GM13976 (cell line): ENCODE measurements around the gene ADO.

ENCODE experiments used
- DNase-seq: peaks from one replicate; pipeline ENCODE4 v3.0.0; 2012; ENCODE audit warnings: low spot score
- in situ Hi-C: fragments of 300-500 bp; cut with MboI; formaldehyde crosslinking; loops from one replicate; pipeline ENCODE4 v1.12.0; 2022; ENCODE audit warnings: low sequenced_read_pairs, mixed read lengths, inconsistent platforms; ENCODE audit not compliant: unreplicated experiment
- TF ChIP-seq, protein P1 (sequence below): IDR thresholded peaks from 2 replicates; pipeline ENCODE4 v1.5.1; 2012; ENCODE audit warnings: borderline replicate concordance, mild to moderate bottlenecking; ENCODE audit not compliant: insufficient read depth; ENCODE audit errors: extremely low read depth, missing control alignments, control extremely low read depth

ADO gene

DNA sequence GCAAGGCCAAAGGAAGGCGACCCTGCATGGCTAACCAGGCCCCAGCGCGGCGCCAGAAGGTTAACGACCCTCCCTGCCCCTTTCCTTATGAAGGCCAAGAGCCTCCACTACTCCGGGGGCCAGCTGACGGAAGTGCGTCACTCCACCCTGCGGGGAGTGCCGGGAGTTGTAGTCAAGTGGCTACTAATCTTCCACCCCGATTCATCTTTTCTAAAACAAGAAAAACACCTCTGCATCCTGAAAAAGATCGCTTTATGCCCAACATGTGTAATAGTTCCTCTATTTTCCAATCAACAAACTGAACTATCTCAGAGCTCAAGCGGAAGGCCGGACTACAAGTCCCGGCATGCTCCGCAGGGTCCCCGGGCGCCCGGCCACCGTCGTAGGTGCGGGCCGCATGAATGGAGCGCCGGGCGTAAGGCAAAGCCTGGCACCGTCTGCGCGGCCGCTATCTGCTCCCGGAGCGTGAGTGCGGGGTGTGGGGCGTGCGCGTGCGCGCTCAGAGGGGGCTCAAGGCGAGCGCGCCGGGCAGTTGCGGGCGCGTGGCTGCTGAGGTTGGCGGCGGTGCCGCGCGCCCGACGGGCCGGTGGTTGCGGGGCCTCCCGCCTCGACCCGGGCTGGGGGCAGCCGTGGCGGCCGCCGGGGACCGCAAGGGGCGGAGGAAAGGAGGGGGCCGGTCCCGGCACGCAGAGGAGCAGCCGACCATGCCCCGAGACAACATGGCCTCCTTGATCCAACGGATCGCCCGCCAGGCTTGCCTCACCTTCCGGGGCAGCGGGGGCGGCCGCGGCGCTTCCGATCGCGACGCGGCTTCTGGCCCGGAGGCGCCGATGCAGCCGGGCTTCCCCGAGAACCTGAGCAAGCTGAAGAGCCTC is at the start of gene ADO:
TSS of gene ADO (plus strand) at position 365 of the 875 bp plus-strand sequence. CDS start at position 705, 340 bp downstream.
- peak; percentile 88 for DNase-seq
- TF ChIP-seq, protein P1, sequence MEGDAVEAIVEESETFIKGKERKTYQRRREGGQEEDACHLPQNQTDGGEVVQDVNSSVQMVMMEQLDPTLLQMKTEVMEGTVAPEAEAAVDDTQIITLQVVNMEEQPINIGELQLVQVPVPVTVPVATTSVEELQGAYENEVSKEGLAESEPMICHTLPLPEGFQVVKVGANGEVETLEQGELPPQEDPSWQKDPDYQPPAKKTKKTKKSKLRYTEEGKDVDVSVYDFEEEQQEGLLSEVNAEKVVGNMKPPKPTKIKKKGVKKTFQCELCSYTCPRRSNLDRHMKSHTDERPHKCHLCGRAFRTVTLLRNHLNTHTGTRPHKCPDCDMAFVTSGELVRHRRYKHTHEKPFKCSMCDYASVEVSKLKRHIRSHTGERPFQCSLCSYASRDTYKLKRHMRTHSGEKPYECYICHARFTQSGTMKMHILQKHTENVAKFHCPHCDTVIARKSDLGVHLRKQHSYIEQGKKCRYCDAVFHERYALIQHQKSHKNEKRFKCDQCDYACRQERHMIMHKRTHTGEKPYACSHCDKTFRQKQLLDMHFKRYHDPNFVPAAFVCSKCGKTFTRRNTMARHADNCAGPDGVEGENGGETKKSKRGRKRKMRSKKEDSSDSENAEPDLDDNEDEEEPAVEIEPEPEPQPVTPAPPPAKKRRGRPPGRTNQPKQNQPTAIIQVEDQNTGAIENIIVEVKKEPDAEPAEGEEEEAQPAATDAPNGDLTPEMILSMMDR = no peak
- in situ Hi-C loops = loop anchor here (5.0 kb wide), 1 partner anchor 187 kb away; no protein-coding TSS in a partner anchor

DNA sequence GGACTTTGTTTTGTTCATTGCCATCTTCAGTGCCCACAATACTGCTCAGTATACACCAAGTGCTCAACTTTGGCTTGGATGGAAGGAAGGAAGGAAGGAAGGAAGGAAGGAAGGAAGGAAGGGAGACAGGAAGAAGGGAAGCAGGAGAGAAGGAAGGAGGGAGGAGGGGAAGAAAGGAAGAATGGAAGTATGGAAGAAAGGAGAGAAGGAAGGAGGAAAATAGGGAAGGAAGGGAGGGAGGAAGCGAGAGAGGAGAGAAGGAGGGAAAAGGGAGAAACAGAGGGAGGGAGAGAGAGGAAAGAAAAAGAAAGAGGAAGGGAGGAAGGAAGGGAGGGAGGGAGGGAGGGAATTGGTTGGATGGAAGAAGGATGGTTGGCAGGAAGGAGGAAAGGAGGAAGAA is 49.6 kb upstream of the ADO start:
- TF ChIP-seq, protein P1 = no peak
- DNase-seq = no peak
- in situ Hi-C loops = no loop called here

DNA sequence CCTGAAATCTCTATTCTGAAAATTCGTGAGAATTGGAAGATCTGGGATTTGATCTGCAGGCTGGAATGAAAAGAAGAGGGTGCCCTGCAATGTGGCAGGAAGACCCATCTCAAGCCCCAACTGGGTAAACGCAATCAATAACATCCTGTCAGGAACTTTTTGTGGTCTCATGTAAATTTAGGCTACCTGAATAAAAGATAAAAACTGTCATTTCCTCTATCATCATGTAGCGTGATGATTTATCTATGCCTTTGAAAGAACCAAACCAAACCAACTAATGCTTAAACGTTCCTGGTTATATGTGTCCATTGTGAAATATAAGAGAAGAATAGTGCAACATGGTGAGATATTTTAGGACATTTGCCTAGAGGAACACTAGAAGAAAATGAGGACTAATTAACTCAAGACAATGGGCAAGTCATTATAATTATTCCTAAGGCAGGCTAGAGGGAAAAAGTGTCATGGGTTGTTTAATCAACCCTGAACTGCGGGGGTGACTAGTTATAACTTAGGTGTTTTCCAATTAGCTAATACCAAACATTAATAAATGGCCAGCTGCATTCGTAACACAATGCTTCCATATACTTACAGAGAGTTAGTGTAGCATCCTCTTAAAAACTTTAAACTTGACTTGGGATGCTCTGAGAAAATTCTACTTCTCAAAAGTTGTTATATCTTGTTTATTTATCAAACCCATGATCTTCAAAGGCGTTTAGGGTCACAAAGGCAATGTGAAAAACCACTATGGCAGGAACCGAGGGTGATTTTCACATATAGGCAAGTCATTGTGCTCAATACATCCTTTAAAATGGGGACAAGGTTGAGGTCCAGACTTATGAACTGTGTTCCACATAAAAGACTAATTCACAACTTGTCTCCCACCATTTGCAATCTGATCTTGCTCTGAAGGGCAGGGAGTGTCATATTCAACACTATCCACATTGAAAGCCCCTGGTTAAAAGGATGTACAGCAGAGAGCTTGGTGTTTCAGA is 48.6 kb upstream of the ADO start:
- TF ChIP-seq, protein P1 = no peak
- DNase-seq = no peak
- in situ Hi-C loops = no loop called here

DNA sequence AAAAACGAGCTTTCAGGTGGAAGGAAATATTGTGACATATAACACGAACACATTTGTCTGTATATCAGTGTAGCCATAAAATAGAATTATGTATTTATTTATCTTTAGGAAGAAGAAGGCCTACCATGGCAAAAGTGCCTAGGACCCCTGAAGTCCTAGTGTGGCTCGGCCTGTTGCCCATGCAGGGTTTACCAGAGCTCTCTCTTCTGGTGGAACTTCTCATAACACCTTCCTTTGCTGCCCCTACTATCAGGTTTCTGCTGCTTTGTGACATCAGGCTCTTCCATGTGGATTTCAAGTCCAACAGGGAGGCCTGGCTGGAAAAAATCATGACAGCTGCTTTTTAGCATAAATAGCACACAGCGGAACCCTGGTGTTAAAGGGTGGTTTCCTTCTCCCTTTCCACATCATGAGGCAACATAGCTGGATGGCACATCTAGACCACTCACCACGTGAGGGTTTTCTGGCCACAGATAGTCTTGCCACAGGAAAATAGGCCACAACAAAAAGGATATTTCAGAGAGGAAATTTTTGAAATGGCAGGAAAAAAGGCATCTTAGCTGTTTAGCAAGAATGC is 44.8 kb upstream of the ADO start:
- in situ Hi-C loops = no loop called here
- TF ChIP-seq, protein P1 = no peak
- DNase-seq = no peak

GRCh38 chr10:62760401-62760800 is 44.1 kb upstream of the ADO start:
- in situ Hi-C loops = no loop called here
- no peak for DNase-seq
- TF ChIP-seq, protein P1 = no peak

- in situ Hi-C loops = no loop called here
- DNase-seq = no peak
- TF ChIP-seq, protein P1 = no peak
Observed at GRCh38 chr10:62761115-62761514, 43.4 kb upstream of the ADO start.
